Measurements from ENCODE around the gene RARB. TPM values are rescaled to one million over a fixed set of nuclear protein-coding genes. Genes with fewer than 3 reads are reported as not detected.

The RARB gene
- polyA plus RNA-seq, 4 donors = 43.7 to 136 (median 60.3) TPM

- no peak for DNase-seq (ENCODE audit: low read depth in 4 of 4, low spot score in 3 of 4)
Observed at GRCh38 chr3:25588441-25589103, 160.5 kb downstream of the RARB start.

DNA sequence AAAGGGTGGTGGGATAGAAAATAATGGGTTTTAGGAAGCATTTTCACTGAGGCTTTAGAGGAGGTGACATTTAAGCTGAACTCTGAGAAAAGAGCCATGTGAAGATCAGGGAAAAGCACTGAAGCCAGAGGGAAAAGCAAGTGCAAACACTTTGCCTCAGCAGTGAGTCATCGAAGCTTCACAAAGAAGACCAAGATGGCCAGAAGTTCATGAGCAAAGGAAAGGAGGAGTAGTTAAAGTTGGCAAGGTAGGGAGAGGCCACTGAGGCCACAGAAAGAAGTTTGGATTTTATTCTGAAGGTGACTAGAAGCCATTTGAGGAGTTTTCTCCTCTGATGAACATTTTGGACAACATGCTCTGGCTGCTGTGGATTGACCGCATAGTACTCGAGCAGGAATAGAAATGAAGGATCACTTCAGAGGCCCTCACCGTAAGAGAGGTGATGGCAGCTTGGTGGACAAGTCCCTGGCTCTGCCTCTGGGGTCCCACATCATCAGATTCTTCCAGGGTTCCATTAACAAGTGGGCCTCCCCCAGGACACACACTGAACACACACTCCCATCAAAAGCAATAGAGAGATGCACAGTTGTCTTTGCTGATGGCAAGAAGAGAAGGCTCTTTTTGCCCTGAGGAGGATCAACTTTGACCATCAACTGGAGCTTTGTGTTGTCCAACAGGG is 161.2 kb downstream of the RARB start:
- no peak for DNase-seq (ENCODE audit: low read depth in 4 of 4, low spot score in 3 of 4)

DNA sequence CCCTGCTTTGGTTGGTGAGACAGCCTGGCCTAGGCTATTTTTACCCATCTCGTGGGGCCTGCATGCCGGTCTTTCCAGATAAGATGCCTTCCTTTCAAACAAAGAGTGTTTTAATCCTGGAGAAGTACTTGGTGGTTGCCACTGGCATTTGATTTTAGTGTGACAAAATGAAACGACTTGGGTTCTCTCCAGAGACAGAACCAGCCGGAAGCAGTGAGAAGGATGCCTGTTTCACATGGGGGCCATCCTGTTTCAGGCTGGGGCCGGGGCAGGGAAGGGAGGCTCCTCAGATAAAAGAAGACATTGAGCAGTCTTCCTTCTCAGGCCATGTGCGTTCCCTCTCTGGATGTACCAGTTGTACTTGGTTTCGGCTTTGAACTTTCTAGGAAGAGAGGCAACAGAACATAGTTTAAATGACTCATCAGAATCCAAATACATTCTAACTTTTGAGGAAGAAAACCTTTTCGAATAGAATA is 161.8 kb downstream of the RARB start:
- DNase-seq (ENCODE audit: low read depth in 4 of 4, low spot score in 3 of 4) = no peak

- DNase-seq (ENCODE audit: low read depth in 4 of 4, low spot score in 3 of 4) = no peak
Observed at GRCh38 chr3:25592510-25592968, 164.5 kb downstream of the RARB start.

- DNase-seq (ENCODE audit: low read depth in 4 of 4, low spot score in 3 of 4) = no peak
Observed at GRCh38 chr3:25593001-25593400, 164.9 kb downstream of the RARB start.

GRCh38 chr3:25594007-25594502 is 166.0 kb downstream of the RARB start:
- peak in 3 of 4 donors; percentile 39 to 66 (median 50) for DNase-seq (ENCODE audit: low read depth in 4 of 4, low spot score in 3 of 4)

DNA sequence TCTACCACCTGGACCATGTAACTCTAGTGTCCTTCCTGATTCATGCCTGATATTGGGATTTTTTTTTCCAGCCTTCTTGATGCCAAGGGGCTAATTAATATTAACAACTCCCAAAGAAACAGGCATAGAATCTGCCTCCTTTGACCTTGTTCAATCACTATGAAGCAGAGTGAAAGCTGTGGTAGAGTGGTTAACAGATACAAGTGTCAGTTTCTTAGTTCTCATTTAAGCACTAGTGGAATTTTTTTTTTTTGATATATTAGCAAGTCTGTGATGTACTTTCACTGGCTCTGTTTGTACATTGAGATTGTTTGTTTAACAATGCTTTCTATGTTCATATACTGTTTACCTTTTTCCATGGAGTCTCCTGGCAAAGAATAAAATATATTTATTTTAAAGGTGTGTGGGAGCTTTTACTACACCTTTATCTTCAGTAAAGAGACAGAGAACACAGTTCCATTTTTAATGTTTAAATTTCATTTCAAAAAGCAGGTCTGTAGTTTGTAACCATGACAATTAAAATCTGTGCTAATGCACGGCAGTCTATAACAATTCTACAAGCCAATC is 169.6 kb downstream of the RARB start:
- no peak for DNase-seq (ENCODE audit: low read depth in 4 of 4, low spot score in 3 of 4)

DNA sequence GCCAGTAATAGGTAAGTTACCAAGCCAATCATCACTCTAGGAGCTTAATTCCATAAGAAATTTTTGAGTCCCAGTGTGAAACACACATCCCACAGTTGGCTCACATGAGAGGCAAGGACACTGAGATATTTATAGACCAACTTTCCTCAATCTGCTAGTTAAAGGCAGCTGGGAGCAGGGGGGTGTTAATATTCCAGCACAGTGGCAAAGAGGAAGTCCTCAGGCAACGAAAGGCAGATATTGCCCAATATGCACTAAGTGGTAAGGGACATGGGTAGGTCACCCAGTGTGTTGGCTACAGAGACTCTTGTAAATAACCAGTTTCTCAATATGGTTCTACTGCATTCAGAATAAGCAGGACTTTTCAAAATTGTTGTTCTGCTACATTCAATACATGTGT is 175.6 kb downstream of the RARB start:
- DNase-seq (ENCODE audit: low read depth in 4 of 4, low spot score in 3 of 4) = no peak

DNA sequence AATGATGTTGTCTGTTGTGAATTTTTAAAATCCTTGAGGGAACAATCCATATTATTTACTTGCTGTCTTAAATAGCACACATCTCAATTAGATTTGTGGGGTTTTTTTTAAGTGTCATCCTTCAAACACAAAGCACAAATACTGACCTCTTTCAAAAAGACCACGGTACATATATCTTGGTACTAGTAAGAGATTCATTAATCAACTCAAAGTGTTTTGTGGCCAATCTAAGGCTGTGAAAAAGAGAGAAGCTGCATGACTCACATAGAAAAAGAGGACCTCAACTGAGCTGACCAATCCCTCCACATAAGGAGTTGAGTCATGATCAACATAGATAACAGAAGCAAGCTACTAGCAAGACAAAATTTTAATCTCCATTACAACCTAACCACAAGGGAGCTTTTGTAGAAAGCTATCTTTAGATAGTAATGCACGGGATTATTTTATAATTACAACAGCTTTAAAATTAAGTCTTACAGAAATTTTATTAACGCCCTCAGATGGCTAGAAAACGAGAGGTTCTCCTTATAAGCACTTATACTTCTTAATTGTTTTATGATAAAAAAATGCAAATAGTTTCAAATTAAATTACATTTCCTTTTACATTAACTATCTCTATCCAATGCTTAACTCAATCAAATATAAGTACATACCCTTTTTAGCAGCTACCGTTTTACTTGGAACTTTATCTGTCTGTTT is 176.2 kb downstream of the RARB start:
- DNase-seq (ENCODE audit: low read depth in 4 of 4, low spot score in 3 of 4) = no peak

- no peak for DNase-seq (ENCODE audit: low read depth in 4 of 4, low spot score in 3 of 4)
Observed at GRCh38 chr3:25610167-25610566, 182.1 kb downstream of the RARB start.

DNA sequence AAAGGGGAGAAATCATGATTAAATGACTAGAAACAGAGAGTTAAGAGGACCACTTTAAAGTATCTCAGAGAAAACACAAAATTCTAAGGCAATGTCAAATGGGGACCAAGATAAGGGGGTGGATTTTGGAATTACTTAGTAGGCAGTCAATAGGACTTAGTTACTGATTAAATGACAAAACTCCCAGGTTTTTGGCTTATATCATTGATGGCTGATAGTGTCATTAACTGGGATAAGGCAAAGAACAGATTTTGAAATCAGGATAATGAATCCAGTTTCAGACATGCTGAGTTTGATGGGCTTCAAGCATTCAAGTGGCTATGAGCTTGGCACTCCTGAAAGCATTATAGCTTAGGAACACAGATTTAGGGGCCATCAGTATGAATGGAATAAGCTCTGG is 182.7 kb downstream of the RARB start:
- no peak for DNase-seq (ENCODE audit: low read depth in 4 of 4, low spot score in 3 of 4)

GRCh38 chr3:25611193-25611592 is 183.1 kb downstream of the RARB start:
- no peak for DNase-seq (ENCODE audit: low read depth in 4 of 4, low spot score in 3 of 4)

GRCh38 chr3:25618028-25618427 is 190.0 kb downstream of the RARB start:
- DNase-seq (ENCODE audit: low read depth in 4 of 4, low spot score in 3 of 4) = no peak

- no peak for DNase-seq (ENCODE audit: low read depth in 4 of 4, low spot score in 3 of 4)
Observed at GRCh38 chr3:25619382-25619781, 191.3 kb downstream of the RARB start.

- DNase-seq (ENCODE audit: low read depth in 4 of 4, low spot score in 3 of 4) = no peak
Observed at GRCh38 chr3:25620493-25620892, 192.4 kb downstream of the RARB start.

DNA sequence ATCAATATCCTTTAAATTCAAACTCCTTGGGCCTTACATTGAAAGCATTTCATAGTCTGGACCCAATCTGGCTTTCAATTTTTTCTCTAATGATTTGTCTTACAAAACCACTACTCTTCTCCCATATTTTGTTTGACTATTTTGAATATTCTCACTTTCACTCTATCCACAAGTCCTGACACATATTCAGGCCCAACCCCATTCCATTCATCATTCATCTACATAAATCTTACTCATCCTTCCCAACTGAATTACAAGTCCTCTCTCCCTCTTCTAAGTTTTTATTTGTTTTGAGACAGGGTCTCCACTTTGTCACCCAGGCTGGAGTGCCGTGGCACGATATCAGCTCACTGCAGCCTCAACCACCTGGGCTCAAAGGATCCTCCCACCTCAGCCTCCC is 193.0 kb downstream of the RARB start:
- no peak for DNase-seq (ENCODE audit: low read depth in 4 of 4, low spot score in 3 of 4)

DNA sequence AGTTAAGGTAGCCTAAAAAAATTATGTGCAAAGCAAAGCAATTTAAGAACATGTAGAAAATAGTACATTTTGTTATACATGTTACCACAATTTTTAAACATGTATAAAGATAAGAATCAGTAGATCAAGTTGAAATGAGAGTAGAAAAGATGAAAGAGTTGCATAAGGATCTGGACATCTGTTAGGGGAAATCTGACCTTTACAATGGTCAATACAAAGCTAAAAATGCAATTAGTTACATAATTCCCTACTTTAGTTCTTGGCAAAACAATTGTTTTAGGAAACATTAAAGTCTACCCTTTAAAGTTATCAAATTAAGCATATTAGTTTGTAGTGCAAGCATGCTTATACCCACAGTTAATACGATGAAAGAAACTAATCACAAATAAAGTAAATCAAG is 203.9 kb downstream of the RARB start:
- no peak for DNase-seq (ENCODE audit: low read depth in 4 of 4, low spot score in 3 of 4)

DNA sequence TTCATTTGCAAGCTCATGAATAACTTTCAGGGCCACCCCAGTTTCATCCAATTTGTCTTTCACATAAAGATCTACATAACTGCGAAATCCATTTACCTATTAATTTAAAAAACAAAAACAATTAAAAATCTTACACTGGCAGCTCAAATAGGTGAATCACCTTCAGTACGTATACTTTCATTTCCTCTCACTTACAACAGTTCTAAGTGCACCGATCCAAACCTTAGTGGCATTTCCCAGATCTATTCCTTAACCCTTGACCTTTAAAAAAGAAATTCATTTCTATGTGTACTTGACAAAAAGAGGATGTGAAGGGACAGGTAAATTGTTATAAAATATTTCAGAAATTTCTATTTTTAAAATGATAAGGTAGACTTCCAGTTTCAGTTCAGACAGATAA is 205.9 kb downstream of the RARB start:
- no peak for DNase-seq (ENCODE audit: low read depth in 4 of 4, low spot score in 3 of 4)

- DNase-seq (ENCODE audit: low read depth in 4 of 4, low spot score in 3 of 4) = no peak
Observed at GRCh38 chr3:25635038-25635437, 207.0 kb downstream of the RARB start.
